OCI-LY7 (cell line): ENCODE data around the gene SNX10.

Experiments used
- CTCF ChIP-seq: fragments of 200-600 bp; sonication (generic); conservative IDR thresholded peaks from 2 replicates; pipeline ENCODE4 v1.5.1; 2014; ENCODE audit warnings: mild to moderate bottlenecking, antibody characterized with exemption, low read length, moderate library complexity, mixed read lengths
- EZH2phosphoT487 ChIP-seq: fragments of 200-600 bp; sonication (generic); IDR thresholded peaks from 2 replicates; pipeline ENCODE4 v1.6.1; 2018; ENCODE audit warnings: low read depth, borderline replicate concordance, mild to moderate bottlenecking, mixed run types, antibody characterized with exemption, low read length, moderate library complexity, mixed read lengths

GRCh38 chr7:26376175-26376917 is 84.7 kb downstream of the SNX10 start:
- TF ChIP-seq CTCF (no peak), EZH2phosphoT487 (no peak)
